GM18870 (cell line): ENCODE results near the gene KIF19.
"Not testable (repeated sequence)": the region's sequence is repeated elsewhere in the genome, so short reads cannot be mapped to it uniquely, and the experiment has no call there.

ENCODE experiments used
- ATAC-seq: cut with Tn5 transposase; IDR thresholded peaks from one replicate; pipeline ENCODE4 v1.9.1; 2021; ENCODE audit warnings: moderate library complexity; ENCODE audit not compliant: unreplicated experiment

Gene KIF19

GRCh38 chr17:74325743-74326379 lies at the start of gene KIF19:
Gene KIF19, plus strand, starts transcription at chr17:74326226. Its CDS starts 124 bp downstream, at chr17:74326350.
- ATAC-seq, result no peak

- ATAC-seq, result no peak
These were observed 49.5 kb upstream of the KIF19 start for GRCh38 chr17:74276541-74277009.

GRCh38 chr17:74277935-74278334 lies 48.1 kb upstream of the KIF19 start:
- ATAC-seq, result no peak

GRCh38 chr17:74279617-74280016 lies 46.4 kb upstream of the KIF19 start:
- ATAC-seq, result not testable (repeated sequence)

- no peak for ATAC-seq
These were observed 45.9 kb upstream of the KIF19 start for GRCh38 chr17:74280093-74280513.

- no peak for ATAC-seq
These were observed 44.2 kb upstream of the KIF19 start for GRCh38 chr17:74281799-74282198.

- not testable (repeated sequence) for ATAC-seq
These were observed 43.8 kb upstream of the KIF19 start for GRCh38 chr17:74282274-74282586.

GRCh38 chr17:74282587-74283370 lies 43.2 kb upstream of the KIF19 start:
- no peak for ATAC-seq

GRCh38 chr17:74283371-74283673 lies 42.7 kb upstream of the KIF19 start:
- no peak for ATAC-seq

GRCh38 chr17:74287031-74287602 lies 38.9 kb upstream of the KIF19 start:
- ATAC-seq, result no peak

- ATAC-seq, result no peak
These were observed 37.2 kb upstream of the KIF19 start for GRCh38 chr17:74288785-74289184.

GRCh38 chr17:74289688-74290087 lies 36.3 kb upstream of the KIF19 start:
- no peak for ATAC-seq

- no peak for ATAC-seq
These were observed 35.7 kb upstream of the KIF19 start for GRCh38 chr17:74290340-74290739.

- no peak for ATAC-seq
These were observed 33.5 kb upstream of the KIF19 start for GRCh38 chr17:74292495-74292894.

- ATAC-seq, result no peak
These were observed 30.1 kb upstream of the KIF19 start for GRCh38 chr17:74295625-74296547.

- ATAC-seq, result no peak
These were observed 29.5 kb upstream of the KIF19 start for GRCh38 chr17:74296548-74296936.

- no peak for ATAC-seq
These were observed 28.1 kb upstream of the KIF19 start for GRCh38 chr17:74297941-74298340.

GRCh38 chr17:74298778-74299177 lies 27.2 kb upstream of the KIF19 start:
- no peak for ATAC-seq

- no peak for ATAC-seq
These were observed 26.6 kb upstream of the KIF19 start for GRCh38 chr17:74299226-74300009.

- ATAC-seq, result no peak
These were observed 22.7 kb upstream of the KIF19 start for GRCh38 chr17:74303305-74303704.
